Activated CD8-positive, alpha-beta memory T cell treated with anti-CD3 and anti-CD28 coated beads for 48 hours (primary cell): Measurements from ENCODE around the gene MAPK8IP1.
A peak's percentile ranks its signal among the peaks of the same experiment; 100 is the strongest.
"Not testable (repeated sequence)": the region's sequence is repeated elsewhere in the genome, so short reads cannot be mapped to it uniquely, and the experiment has no call there.

Source experiments
- DNase-seq, 3 experiments: peaks; one replicate each; pipeline ENCODE4 v3.0.0-alpha.2; 2020; ENCODE audit warnings: low read depth in 2 of 3, low spot score in 2 of 3

The MAPK8IP1 gene

DNA sequence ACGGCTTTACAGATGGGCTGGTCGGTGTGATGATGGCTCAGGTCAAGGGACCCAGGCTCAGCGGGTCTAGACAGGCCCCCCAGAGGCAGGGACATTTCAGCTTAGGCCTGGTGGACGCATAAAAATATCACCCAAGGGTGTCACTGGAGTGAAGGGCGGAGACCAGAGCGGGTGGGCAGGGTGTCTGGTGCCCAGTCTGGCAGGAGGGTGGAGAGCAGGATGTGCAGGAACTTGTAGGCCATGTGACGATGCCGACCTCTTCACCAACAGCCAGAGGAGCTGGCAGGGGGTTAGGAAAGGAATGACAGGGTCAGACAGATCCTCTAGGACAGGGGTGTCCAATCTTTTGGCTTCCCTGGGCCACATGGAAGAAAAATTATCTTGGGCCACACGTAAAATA, 4.5 kb downstream of the MAPK8IP1 start:
- no peak for DNase-seq

DNA sequence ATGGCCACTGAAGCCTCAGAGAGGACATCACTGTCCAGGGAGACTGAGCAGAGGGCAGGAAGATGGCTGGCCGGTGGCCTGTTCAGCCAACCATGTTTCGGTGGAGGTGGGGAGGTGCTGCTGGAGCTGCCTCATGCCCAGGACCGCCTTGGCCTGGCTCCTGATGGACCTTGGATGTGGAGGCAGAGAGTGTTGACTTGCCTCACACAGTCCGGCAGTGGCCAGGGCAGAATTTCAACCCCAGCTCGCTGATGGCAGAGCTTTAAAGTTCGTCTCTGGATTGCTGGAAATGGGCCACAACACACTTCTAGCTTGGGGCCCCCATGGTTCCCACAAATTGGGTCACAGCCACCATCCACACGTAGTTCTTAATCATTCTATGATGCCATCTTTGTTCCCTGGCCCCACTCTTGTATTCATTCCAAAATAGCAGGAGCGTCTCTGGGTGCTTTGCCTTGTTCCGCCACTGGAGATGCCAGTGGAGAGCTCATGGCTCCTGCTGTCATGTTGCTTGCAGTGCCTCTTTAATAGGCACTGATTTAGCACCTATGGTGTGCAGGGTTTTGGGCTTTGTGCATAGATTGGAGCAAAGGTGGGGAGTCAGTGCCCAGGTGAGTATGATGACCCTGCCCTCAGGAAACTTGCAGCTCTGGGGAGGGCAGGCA, 5.6 kb downstream of the MAPK8IP1 start:
- no peak for DNase-seq

DNA sequence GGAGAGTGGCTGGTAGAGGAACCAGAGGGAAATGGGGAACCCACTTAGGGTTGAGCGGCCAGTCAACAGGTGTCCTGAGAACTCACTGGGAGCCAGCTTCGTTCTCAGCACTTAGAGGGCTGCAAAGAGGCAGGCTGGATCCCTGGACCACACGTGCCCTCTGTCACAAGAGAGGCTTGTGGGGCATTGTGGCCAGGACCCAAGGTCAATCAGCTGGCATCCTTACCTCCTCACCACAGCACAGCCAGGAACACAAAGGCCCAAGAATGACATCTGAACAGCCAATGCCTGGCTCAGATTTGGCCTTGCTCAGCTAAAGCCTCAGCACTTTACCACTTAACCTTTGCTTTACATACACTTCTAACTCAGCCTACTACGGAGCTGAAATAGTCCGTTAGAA, 7.4 kb downstream of the MAPK8IP1 start:
- DNase-seq, result no peak

DNA sequence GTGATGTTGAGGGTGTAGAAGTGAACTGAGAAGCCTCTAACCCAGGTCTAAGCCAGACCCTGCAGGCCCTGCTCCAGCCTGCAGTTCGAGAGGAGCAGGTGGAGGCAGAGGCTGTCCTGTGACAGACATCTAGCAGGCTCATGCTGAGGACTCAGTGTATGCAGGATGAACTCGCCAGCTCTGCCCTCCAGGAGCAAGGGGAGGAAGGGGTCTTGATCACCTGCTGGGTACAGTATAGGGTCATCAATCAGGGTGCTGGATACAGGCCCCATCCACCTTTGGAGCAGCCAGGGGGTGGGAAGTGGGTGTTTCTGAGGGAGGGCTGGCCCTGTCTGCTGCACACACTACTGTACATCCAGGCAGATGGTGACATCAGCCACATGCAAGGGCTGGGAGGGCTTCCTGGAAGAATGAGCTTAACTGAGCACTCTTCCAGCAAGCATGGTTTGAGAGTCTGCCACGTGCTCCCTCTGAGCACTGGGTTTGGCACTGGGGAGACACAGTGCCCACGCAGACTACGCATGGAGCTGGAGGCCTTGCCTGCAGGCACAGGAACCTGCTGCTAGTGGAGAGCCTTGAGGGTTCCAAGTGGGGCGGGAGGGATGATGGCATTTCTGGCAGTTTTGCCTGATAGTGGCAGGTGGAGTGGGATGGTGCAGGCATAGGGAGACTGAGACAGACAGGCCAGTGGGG, 9.2 kb downstream of the MAPK8IP1 start:
- no peak for DNase-seq

DNA sequence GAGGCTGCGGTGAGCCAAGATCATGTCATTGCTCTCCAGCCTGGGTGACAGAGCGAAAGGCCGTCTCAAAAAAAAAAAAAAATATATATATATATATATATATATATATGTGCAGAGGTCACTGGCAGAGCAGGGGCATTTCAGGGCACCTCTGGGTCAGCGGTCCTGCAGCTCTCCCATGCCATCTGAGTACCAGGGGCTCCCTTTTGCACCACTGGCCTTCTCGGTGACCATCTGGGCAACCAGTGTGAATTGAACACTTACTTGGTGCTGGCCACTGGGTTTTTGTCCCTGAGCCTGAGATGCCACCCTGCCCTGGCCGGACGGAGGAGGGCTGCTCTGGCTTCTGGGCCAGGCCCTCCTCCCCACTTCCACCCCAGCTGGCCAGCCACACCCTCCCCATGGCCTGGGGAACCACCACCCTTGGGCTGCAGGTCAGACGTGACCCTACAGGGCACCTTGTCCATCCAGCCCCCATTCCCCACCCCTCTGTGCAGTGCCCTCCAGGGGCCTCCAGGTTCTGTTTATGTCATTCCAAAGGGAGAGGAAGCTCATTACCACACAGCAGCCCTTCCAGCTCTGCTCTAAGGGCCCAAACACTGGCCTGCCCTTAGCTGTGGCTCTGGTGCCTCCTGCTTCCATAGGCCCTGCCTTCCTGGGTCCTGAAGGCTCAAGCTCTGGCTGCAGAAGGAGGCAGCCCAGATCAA, 10.3 kb downstream of the MAPK8IP1 start:
- DNase-seq, result no peak

DNA sequence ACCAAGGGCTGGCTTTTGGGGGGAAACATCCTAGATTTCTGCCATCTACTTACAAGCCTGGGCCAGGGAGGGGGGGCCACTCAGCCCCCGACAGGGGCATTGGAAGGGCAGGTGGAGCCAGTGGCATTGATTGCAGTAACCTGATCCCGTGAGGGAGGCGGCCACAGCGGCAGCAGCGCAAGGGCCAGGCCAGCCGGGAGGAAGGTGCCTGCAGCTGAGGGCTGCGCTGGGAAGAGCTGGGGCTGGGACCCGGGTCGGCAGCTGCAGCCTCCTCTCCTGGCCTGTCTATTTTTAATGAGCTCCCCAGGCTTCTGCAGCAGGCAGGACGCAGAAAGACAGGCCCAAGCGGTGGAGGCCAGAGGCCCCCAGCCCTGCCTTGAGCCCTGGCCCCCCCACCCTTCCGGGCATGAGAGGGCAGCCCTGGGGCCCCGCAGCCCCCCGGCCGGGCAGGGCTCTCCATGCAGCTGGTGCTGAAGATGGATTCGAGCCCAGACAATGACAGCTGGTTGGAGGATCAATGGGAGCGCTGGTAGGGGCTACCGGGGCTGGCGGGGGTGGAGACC, 11.1 kb downstream of the MAPK8IP1 start:
- no peak for DNase-seq

DNA sequence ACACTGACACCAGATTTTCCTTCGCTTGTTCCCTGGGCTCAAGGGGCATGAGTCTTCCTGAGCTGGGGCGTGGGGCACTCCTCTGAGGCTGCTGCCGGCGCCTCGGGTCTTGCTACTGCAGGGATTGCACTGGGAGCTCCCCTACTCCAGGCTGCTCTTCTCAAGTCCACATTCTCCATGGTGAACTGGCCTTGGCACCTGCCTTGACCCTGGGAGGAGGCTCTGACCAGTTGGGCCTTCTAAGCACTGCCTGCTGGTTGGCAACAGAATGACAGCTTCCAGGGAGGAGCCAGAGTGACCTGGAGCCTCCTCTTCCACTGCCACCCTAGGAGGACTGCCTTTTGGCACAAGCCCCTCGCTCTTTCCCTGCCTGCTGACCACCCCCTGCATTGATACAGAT, 12.1 kb downstream of the MAPK8IP1 start:
- no peak for DNase-seq

DNA sequence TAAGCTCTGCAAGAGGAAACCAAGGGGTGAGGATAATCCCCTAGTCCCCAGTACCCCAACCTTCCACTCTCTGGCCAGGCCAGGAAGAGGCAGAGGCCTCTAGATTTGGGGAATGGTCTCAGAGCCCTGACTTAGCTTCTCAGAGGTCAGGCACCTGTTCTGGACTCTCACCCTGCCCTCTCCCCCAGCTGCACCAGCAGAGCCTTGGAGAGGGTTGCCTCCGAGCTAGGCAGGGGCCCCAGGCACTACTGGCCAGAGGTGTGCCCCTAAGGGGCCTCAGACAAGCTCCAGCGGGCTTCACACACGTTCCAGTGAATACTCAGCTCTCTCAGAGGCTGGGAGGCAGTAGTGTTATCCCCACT, 13.6 kb downstream of the MAPK8IP1 start:
- DNase-seq, result no peak

DNA sequence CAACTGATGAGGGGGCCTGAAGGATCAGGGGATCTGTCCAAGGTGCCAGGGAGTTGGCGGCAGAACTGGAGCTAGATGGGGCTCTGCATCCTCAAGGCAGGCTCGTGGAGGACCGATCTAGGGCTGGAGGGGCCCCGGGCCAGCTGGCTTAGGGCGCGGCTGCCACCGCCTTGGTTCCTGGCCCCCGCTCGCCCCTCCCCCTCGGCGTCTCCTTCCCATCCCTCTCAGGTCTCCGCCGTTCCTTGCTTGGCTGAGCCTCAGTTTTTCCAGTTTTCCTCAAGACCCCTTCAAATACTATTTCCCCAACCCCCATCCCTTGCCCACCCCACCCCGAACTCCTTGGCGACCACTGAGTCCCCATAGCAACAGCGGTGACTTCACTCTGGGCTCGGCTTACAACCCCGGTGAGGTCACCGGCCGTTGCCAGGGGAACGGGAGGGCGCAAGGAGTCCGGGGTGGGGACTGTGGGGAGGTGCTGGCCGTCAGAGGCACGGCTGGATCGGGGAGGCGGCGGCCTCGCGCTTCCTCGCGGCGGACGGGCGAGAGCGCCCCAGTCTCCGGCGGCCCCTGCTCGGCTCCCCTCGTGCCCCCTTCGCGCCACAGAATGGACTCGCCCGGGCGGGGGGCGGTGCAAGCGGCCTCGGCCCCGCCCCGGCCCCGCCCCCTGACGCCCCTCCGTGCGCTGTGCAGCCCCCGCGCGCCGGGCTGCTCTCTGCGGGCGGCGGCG, 14.2 kb downstream of the MAPK8IP1 start:
- DNase-seq, result peak in 2 of 3 experiments; percentile 31 to 32

DNA sequence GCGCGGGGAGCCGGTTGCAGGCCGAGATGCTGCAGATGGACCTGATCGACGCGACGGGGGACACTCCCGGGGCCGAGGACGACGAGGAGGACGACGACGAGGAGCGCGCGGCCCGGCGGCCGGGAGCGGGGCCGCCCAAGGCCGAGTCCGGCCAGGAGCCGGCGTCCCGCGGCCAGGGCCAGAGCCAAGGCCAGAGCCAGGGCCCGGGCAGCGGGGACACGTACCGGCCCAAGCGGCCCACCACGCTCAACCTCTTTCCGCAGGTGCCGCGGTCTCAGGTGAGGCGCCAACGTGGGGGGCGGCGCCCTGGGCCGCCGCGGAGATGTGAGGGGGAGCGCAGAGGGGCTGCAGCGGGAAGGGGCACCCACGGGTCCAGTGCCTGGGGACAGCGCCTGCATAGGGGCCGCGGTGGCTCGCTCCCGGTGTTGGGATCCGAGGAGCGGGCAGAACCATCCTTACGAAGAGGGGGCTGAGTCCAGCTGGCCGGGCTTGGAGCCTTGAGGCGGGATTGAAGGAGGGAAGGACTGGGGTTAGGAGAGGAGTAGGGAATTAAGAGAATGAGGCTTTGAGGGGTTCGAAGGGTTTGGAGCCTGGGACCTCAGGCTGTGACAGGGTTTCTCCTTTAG, 14.8 kb downstream of the MAPK8IP1 start:
- DNase-seq, result not testable (repeated sequence)

DNA sequence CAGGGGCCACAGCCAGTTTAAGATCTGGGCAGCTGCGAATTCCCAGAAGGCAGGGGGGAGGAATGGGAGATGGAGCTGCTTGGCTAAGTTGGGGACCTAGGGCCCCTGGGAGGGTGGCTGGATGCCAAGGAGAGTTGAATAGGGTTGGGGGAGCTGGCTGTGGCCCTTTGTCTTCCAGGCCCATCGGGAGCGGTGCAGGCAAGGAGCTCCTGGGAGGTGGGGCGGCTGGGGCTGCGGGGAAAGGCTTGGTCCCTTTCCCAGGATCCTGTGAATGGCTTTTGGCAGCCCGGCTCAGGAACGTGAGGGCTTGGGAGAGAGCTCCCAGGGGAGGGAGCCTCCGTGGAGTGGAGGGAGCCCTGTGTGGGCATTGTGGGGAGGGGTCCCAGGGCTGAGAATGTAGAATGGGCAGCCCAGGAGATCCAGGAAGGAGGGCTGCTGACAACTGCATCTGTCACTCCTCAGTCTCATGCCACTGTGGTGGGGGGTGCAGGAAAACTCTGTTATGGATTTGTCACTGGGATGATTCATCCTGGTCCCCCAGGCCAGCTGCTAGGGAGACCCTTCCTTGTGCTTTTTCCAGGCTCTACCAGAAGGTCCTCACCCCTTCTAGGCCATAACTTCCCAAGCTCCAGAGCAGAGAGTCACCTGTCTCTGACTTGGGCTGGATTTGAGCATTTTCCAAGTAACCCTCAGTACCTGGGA, 15.6 kb downstream of the MAPK8IP1 start:
- DNase-seq, result no peak

DNA sequence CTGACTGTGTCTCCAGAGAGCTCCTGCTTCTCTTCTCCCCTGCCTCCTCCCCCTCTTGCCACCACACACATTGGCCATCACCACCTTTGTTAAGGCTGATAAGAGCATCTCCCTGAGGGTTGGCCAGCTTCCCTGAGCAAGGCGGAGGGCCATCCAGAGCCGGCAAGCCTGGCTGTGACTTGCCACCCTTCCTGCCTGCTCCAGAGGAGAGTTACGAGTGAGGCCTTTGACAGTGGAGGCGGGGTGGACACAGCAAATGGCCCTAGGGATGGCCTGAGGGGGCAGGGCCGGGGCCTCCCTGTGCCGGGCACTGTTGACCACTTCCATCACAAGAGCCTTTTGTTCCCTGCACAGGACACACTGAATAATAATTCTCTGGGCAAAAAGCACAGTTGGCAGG, 16.2 kb downstream of the MAPK8IP1 start:
- DNase-seq, result no peak

DNA sequence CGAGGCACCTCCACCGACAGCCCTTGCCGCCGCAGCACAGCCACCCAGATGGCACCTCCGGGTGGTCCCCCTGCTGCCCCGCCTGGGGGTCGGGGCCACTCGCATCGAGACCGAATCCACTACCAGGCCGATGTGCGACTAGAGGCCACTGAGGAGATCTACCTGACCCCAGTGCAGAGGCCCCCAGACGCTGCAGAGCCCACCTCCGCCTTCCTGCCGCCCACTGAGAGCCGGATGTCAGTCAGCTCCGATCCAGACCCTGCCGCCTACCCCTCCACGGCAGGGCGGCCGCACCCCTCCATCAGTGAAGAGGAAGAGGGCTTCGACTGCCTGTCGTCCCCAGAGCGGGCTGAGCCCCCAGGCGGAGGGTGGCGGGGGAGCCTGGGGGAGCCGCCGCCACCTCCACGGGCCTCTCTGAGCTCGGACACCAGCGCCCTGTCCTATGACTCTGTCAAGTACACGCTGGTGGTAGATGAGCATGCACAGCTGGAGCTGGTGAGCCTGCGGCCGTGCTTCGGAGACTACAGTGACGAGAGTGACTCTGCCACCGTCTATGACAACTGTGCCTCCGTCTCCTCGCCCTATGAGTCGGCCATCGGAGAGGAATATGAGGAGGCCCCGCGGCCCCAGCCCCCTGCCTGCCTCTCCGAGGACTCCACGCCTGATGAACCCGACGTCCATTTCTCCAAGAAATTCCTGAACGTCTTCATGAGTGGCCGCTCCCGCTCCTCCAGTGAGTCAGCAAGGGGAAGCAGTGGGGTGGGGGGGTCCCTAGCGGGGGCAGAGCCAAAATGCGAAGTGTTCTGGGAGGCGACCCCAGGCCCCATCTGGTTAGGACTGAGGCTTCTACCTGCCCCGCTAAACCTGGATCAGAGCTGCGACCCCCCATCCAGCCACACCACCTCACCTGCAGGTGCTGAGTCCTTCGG, 17.3 kb downstream of the MAPK8IP1 start:
- DNase-seq, result no peak

DNA sequence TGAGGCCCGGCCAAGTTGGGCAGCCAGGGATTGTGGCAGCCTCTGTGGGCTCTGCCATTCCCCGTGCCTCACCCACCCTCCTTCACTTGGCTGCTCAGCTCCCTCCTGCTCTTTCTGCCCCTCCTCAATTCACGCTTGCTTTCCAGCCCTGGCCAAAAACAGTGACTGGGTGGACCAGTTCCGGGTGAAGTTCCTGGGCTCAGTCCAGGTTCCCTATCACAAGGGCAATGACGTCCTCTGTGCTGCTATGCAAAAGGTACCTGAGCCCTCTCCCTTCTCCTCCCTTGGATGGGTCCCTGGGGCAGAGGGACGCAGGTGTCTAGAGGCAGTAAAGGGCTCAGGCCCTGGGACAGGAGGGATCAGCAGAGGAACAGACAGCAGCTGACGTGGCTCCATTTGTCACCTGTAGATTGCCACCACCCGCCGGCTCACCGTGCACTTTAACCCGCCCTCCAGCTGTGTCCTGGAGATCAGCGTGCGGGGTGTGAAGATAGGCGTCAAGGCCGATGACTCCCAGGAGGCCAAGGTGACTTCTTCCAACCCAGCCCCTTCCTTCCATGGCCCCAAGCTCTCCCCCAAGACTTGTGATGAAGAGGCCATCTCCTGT, 19.0 kb downstream of the MAPK8IP1 start:
- no peak for DNase-seq

DNA sequence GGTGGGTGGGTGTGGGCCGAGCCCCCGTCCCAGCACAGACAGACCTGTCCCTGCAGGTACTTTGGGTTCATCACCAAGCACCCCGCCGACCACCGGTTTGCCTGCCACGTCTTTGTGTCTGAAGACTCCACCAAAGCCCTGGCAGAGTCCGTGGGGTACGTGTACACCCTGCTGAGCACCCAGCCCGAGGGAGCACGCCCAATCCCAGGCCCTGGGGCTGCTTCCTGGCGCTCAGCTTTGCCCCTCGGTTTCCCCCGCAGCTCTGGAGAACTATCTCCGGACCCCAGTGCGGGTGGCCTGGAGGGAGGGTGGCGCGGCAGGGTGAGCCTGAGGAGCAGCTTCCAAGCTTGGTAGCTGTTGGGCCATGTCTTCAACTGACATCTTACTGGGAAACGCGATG, 19.6 kb downstream of the MAPK8IP1 start:
- DNase-seq, result no peak

DNA sequence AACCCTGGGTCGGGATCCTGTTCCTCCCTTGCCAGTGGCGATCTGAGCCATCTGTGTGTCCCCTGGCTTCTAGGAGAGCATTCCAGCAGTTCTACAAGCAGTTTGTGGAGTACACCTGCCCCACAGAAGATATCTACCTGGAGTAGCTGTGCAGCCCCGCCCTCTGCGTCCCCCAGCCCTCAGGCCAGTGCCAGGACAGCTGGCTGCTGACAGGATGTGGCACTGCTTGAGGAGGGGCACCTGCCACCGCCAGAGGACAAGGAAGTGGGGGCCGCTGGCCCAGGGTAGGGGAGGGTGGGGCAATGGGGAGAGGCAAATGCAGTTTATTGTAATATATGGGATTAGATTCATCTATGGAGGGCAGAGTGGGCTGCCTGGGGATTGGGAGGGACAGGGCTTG, 20.1 kb downstream of the MAPK8IP1 start:
- not testable (repeated sequence) for DNase-seq

DNA sequence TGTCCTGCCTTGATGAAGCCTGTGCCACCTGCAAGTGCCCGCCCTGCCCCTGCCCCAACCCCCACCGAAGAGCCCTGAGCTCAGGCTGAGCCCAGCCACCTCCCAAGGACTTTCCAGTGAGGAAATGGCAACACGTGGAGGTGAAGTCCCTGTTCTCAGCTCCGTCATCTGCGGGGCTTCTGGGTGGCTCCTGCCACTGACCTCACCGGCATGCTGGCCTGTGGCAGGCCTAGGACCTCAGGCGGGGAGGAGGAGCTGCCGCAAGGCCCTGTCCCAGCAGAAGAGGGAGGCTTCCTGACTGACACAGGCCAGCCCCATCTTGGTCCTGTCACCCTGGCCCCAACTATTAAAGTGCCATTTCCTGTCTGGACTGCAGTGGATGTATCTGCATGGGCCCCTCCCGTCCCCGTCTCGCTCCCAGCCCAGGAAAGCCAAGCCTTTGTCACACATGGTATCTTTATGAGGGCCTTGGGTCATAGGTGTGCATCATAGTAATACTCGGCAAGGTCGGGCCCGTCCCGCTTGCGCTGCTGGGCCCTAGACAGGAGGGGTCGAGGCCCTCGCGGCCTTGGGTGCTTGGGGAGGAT, 20.7 kb downstream of the MAPK8IP1 start:
- no peak for DNase-seq

DNA sequence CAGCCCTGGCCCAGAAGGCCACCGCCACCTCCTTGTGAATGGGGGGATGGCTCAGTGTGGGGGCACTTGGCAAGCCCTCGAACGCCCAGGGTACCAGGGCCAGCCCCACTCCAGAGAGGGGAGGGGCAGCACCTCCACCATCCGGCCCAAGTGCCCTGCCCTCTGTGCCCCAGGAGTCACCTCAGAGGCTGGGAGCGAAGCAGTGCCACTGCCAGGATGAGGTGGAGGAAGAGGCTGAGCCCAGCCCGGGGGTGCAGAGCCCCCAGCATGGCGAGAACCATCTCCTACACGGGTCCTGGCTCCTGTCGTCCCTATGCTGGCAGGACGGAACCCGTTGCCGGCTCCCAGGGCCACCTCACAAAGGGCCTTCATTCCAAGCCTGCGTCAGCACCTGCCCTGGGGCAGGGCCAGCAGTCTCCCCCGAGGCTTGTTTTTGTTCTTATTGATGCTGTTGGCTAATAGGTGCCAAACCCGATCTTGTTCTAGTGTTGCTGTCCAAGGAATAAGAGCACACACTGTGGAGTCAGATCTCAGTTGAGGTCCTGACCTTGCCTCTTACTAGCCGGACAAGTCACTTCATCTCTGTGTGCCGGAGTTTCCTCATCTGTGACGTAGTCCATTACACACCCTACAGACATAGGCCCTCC, 21.6 kb downstream of the MAPK8IP1 start, which contains the start of gene FREY1:
Gene FREY1 (minus strand): TSS at position 307 of the 647 bp plus-strand sequence. CDS start 26 bp downstream, at position 281.
- DNase-seq, result no peak
